ENCODE measurements around the gene CHMP4B.

Gene CHMP4B

DNA sequence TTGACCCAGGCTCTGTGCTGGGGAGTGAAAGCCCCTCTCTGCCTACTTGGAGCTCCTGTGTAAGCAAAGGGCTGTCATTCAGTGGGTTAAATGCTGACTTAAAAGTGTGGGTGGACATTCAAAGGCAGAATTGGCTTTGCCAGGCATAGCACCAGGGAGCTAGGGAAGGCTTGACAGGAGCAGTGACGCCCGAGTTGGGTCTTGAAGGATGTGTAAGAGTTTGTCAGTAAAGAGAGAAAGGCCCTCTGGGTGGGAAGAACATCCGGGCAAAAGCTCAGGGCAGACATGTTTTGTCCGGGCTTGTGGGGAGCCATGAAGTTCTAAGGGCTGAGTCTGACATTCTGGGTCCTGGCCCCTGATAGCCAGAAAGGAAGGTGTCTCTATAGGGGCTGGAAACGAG is 27.9 kb upstream of the CHMP4B start:
- no peak for DNase-seq (ENCODE audit: low spot score)
- TF ChIP-seq, protein P1, sequence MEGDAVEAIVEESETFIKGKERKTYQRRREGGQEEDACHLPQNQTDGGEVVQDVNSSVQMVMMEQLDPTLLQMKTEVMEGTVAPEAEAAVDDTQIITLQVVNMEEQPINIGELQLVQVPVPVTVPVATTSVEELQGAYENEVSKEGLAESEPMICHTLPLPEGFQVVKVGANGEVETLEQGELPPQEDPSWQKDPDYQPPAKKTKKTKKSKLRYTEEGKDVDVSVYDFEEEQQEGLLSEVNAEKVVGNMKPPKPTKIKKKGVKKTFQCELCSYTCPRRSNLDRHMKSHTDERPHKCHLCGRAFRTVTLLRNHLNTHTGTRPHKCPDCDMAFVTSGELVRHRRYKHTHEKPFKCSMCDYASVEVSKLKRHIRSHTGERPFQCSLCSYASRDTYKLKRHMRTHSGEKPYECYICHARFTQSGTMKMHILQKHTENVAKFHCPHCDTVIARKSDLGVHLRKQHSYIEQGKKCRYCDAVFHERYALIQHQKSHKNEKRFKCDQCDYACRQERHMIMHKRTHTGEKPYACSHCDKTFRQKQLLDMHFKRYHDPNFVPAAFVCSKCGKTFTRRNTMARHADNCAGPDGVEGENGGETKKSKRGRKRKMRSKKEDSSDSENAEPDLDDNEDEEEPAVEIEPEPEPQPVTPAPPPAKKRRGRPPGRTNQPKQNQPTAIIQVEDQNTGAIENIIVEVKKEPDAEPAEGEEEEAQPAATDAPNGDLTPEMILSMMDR (IDR thresholded peaks at IDR 0.05; ENCODE audit: extremely low read depth, missing control alignments) = no peak

DNA sequence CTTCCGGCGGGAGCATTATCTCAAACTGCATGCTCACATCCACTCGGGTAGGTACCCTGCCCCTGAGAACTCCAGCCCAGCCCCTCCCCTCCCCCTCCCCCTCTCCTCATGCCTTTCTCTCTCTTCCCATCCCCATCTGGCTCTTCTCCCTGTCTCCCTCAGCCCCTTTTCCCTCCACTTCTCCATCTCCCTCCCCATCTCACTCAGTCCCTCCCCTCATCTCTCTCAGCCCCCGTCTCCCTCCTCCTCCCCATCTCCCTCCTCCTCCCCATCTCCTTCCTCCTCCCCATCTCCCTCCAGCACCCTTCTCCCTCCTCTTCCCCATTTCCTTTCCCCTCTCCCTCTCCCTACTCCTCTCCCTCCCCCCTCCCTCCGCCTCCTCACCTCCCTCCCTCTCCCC is 27.3 kb upstream of the CHMP4B start:
- no peak for DNase-seq (ENCODE audit: low spot score)
- TF ChIP-seq, protein P1 (IDR thresholded peaks at IDR 0.05; ENCODE audit: extremely low read depth, missing control alignments) = no peak

DNA sequence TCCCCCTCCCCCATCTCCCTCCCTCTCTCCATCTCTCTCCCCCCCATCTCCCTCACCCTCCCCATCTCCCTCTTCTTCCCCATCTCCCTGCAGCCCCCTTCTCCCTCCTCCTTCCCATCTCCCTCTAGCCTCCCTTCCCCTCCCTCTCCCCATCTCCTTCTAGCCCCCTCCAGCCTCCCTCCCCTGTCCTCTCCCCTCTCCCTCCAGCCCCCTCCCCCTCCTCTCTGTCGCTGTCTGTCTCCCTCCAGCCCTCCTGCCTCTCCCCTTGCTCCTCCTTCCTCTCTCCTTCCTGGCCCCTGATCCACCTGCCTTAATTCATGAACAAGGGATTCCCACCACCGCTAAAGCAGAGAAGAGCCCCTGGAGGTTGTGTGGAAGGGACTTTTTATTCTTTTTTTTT is 26.9 kb upstream of the CHMP4B start:
- no peak for DNase-seq (ENCODE audit: low spot score)
- TF ChIP-seq, protein P1 (IDR thresholded peaks at IDR 0.05; ENCODE audit: extremely low read depth, missing control alignments) = no peak

DNA sequence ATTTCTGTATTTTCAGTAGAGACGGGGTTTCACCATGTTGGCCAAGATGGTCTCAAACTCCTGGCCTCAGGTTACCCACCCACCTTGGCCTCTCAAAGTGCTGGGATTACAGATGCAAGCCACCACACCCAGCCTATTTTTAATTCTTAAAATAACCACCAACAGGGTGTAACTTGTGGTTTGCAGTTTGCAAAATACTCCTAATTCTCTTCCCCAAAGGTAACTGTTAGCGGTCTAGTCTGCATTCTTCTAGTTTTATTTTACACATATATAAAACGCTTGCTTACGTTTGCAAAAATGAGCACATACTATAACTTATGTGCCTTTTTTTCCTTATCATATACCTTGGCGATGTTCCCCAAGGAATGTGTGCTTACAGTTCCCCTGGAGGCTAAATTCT is 25.6 kb upstream of the CHMP4B start:
- no peak for DNase-seq (ENCODE audit: low spot score)
- TF ChIP-seq, protein P1 (IDR thresholded peaks at IDR 0.05; ENCODE audit: extremely low read depth, missing control alignments) = no peak

DNA sequence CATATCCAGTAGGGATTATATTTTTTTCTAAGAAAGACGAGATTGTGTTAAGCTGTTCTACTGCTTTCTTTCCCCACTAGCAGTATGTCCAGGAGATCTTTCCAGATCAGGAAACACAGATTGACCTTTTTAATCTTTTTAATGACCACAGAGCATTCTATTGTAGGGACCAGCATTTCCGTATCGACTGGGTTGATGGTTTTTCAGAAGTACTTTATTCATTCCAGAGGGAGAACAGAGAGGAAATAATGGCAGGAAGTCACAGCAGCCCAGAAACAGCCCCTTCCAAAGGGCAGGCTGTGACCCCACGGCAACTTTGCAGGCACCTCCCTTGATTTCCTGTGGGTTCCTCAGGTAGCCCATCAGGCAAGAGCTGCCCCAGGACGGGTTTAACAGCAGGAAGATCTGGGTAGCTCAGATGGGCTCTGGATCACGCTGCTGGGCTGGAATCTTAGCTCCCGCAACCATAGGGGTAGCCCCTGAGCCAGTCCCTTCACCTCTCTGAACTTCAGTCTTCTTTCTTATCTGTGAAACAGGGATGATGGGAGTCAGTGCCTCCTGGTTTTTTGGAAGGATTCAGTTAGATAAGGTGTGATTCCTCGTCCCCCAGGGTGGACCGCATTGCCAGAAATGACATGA is 23.8 kb upstream of the CHMP4B start:
- TF ChIP-seq, protein P1 (IDR thresholded peaks at IDR 0.05; ENCODE audit: extremely low read depth, missing control alignments) = no peak
- DNase-seq (ENCODE audit: low spot score) = no peak

DNA sequence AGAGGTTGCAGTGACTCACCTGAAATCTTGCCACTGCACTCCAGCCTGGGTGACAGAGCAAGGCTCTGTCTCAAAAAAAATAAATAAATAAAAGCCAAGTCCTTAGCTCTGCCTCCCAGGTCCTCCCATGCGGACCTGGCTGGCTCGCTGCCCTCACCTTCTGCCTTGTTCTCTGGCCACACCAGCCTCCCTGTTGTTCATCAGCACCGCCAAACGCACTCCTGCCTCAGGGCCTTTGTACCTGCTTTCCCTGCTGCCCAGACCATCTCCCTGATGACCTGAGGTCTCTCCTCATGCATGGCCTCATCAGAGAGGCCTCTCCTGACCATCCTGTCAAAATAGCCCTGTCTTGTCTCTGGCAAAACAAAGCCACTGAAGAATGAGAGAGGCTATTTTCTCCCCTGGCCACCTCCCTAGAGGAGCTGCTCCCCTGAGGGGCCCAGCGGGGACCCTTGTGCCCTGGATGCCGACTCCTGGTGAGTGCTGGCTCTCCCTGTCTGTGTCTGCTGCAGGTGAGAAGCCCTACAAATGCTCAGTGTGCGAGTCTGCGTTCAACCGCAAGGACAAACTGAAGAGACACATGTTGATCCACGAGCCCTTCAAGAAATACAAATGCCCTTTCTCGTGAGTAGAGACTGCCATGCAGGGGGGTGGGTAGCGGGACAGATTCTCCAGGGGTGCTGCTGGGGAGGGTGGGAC is 22.6 kb upstream of the CHMP4B start:
- TF ChIP-seq, protein P1 (IDR thresholded peaks at IDR 0.05; ENCODE audit: extremely low read depth, missing control alignments) = no peak
- DNase-seq (ENCODE audit: low spot score) = no peak

DNA sequence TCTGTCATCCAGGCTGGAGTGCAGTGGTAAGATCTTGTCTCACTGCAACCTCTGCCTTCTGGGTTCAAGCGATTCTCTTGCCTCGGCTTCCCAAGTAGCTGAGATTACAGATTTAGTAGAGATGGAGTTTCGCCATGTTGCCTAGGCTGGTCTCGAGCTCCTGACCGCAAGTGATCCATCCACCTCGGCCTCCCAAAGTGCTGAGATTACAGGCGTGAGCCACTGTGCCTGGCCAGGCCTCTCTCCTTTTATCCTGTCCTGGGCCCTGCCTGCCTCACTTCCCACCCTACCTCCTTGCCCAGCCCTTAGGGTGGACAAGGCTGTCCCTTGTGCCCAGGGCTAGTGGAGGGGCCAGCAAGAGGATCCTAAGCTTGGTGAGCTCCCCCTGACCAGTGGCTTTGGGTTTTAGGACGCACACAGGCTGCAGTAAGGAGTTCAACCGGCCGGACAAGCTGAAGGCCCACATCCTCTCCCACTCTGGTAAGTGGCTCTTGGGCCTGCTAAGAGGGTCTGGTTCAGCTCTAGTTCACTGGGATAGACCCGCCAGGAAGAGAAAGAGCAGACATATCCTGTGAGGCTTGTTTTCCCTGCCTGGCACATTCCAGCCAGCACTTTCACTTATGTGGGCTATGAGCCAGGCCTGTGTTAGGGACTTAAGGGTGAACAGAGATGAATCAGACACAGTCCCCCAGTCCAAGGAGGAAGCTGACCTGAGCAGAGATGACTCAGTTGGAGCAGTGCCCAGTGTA is 21.9 kb upstream of the CHMP4B start:
- DNase-seq (ENCODE audit: low spot score) = no peak
- TF ChIP-seq, protein P1 (IDR thresholded peaks at IDR 0.05; ENCODE audit: extremely low read depth, missing control alignments) = no peak

Data from GM20000 (cell line).